ENCODE data around the gene MRTFB.

The MRTFB gene

DNA sequence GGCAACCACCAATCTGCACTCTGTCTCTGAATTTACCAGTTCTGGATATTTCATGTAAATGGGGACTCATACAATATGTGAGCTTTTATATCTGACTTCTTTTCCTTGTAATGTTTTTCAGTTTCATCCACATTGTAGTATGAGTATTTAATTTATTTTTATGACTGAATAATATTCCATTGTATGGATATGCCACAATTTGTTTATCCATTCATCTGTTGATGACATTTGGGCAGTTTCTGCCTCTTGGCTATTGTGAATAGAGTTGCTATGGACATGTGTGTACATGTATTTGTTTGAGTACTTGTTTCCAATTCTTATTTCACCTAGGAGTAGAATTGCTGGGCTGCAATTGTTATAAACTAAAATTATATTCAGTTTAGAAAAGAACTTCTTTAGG lies 126.9 kb downstream of the MRTFB start:
- H3K79me2 ChIP-seq (ENCODE audit: insufficient read depth, low read length): no peaks in the 10 kb centered on the region
- ATAC-seq (ENCODE audit: insufficient read depth, low read depth) (no peak), DNase-seq (no peak)
- H2AFZ ChIP-seq (ENCODE audit: low read depth, low read length): no peak overlapping the region
- no peaks in the 10 kb centered on the region for H3K9me3 ChIP-seq (ENCODE audit: insufficient read depth, low read length, severe bottlenecking)
- H3K27me3 ChIP-seq (ENCODE audit: insufficient read depth, low read length, poor library complexity): no peaks in the 10 kb centered on the region
- H3K4me3 ChIP-seq (ENCODE audit: low read depth in 1 of 2, low read length in 2 of 2): no peak overlapping the region
- H3K27ac ChIP-seq (ENCODE audit: low read length): no peak overlapping the region
- peaks cover 26% of the 10 kb centered on the region for H3K4me1 ChIP-seq (ENCODE audit: insufficient read depth, low read length)
- no peaks in the 10 kb centered on the region for H3K36me3 ChIP-seq (ENCODE audit: insufficient read depth, low read length)
- no peak overlapping the region for H3K9ac ChIP-seq (ENCODE audit: low read depth, low read length)
- no peak overlapping the region for H3K4me2 ChIP-seq (ENCODE audit: insufficient read depth, low read length)
- TF ChIP-seq, protein P1, sequence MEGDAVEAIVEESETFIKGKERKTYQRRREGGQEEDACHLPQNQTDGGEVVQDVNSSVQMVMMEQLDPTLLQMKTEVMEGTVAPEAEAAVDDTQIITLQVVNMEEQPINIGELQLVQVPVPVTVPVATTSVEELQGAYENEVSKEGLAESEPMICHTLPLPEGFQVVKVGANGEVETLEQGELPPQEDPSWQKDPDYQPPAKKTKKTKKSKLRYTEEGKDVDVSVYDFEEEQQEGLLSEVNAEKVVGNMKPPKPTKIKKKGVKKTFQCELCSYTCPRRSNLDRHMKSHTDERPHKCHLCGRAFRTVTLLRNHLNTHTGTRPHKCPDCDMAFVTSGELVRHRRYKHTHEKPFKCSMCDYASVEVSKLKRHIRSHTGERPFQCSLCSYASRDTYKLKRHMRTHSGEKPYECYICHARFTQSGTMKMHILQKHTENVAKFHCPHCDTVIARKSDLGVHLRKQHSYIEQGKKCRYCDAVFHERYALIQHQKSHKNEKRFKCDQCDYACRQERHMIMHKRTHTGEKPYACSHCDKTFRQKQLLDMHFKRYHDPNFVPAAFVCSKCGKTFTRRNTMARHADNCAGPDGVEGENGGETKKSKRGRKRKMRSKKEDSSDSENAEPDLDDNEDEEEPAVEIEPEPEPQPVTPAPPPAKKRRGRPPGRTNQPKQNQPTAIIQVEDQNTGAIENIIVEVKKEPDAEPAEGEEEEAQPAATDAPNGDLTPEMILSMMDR (IDR thresholded peaks at IDR 0.05; ENCODE audit: borderline replicate concordance, extremely low read depth, low read length, poor library complexity, severe bottlenecking): no peak
- no peak for TF ChIP-seq EZH2 (IDR thresholded peaks at IDR 0.05; ENCODE audit: borderline replicate concordance, low read depth, low read length, severe bottlenecking)
- H4K20me1 ChIP-seq (ENCODE audit: insufficient read depth, low read length): no peaks in the 10 kb centered on the region

GRCh38 chr16:14198572-14198971 lies 127.5 kb downstream of the MRTFB start:
- Histone ChIP-seq H3K27me3 (ENCODE audit: insufficient read depth, low read length, poor library complexity) (no peaks in the 10 kb centered on the region), H3K9me3 (ENCODE audit: insufficient read depth, low read length, severe bottlenecking) (no peaks in the 10 kb centered on the region), H2AFZ (ENCODE audit: low read depth, low read length) (no peak overlapping the region), H3K4me1 (ENCODE audit: insufficient read depth, low read length) (peaks cover 20% of the 10 kb centered on the region), H3K27ac (ENCODE audit: low read length) (no peak overlapping the region), H3K36me3 (ENCODE audit: insufficient read depth, low read length) (no peaks in the 10 kb centered on the region), H4K20me1 (ENCODE audit: insufficient read depth, low read length) (no peaks in the 10 kb centered on the region), H3K4me2 (ENCODE audit: insufficient read depth, low read length) (no peak overlapping the region), H3K79me2 (ENCODE audit: insufficient read depth, low read length) (no peaks in the 10 kb centered on the region), H3K9ac (ENCODE audit: low read depth, low read length) (no peak overlapping the region), H3K4me3 (ENCODE audit: low read depth in 1 of 2, low read length in 2 of 2) (no peak overlapping the region)
- TF ChIP-seq, protein P1 (IDR thresholded peaks at IDR 0.05; ENCODE audit: borderline replicate concordance, extremely low read depth, low read length, poor library complexity, severe bottlenecking): no peak
- no peak for TF ChIP-seq EZH2 (IDR thresholded peaks at IDR 0.05; ENCODE audit: borderline replicate concordance, low read depth, low read length, severe bottlenecking)
- DNase-seq (no peak), ATAC-seq (ENCODE audit: insufficient read depth, low read depth) (no peak)

DNA sequence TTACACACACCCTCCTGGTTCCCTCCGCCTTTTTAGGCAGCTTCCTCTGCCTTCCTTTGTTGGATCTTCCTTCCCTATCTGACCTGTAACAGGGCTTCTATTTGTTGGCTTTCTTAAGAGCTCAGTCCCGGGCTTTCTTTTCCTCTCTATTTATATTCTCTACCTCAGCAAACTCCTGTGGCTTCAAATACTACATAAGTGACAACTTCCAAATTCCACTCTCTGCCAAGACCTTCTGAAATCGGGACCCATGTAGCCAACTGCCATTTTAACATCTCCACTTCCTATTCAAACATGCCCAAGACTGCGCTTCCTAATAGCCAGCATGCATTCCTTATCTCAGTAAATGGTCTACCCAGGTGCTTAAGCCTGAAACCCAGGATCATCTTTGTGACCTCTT lies 128.1 kb downstream of the MRTFB start:
- H3K9me3 ChIP-seq (ENCODE audit: insufficient read depth, low read length, severe bottlenecking): no peaks in the 10 kb centered on the region
- ATAC-seq (ENCODE audit: insufficient read depth, low read depth) (no peak), DNase-seq (no peak)
- H3K4me2 ChIP-seq (ENCODE audit: insufficient read depth, low read length): no peak overlapping the region
- no peaks in the 10 kb centered on the region for H3K36me3 ChIP-seq (ENCODE audit: insufficient read depth, low read length)
- H3K27ac ChIP-seq (ENCODE audit: low read length): no peak overlapping the region
- H3K4me1 ChIP-seq (ENCODE audit: insufficient read depth, low read length): peaks cover 16% of the 10 kb centered on the region
- H3K79me2 ChIP-seq (ENCODE audit: insufficient read depth, low read length): no peaks in the 10 kb centered on the region
- TF ChIP-seq, protein P1 (IDR thresholded peaks at IDR 0.05; ENCODE audit: borderline replicate concordance, extremely low read depth, low read length, poor library complexity, severe bottlenecking): no peak
- no peak for TF ChIP-seq EZH2 (IDR thresholded peaks at IDR 0.05; ENCODE audit: borderline replicate concordance, low read depth, low read length, severe bottlenecking)
- H2AFZ ChIP-seq (ENCODE audit: low read depth, low read length): no peak overlapping the region
- no peak overlapping the region for H3K9ac ChIP-seq (ENCODE audit: low read depth, low read length)
- H4K20me1 ChIP-seq (ENCODE audit: insufficient read depth, low read length): no peaks in the 10 kb centered on the region
- H3K4me3 ChIP-seq (ENCODE audit: low read depth in 1 of 2, low read length in 2 of 2): no peak overlapping the region
- H3K27me3 ChIP-seq (ENCODE audit: insufficient read depth, low read length, poor library complexity): no peaks in the 10 kb centered on the region

GRCh38 chr16:14199624-14200023 lies 128.5 kb downstream of the MRTFB start:
- Histone ChIP-seq H3K4me3 (ENCODE audit: low read depth in 1 of 2, low read length in 2 of 2) (no peak overlapping the region), H3K27ac (ENCODE audit: low read length) (no peak overlapping the region), H3K27me3 (ENCODE audit: insufficient read depth, low read length, poor library complexity) (no peaks in the 10 kb centered on the region), H4K20me1 (ENCODE audit: insufficient read depth, low read length) (no peaks in the 10 kb centered on the region), H3K9ac (ENCODE audit: low read depth, low read length) (no peak overlapping the region), H3K4me1 (ENCODE audit: insufficient read depth, low read length) (peaks cover 16% of the 10 kb centered on the region), H3K9me3 (ENCODE audit: insufficient read depth, low read length, severe bottlenecking) (no peaks in the 10 kb centered on the region), H3K4me2 (ENCODE audit: insufficient read depth, low read length) (no peak overlapping the region), H2AFZ (ENCODE audit: low read depth, low read length) (no peak overlapping the region), H3K36me3 (ENCODE audit: insufficient read depth, low read length) (no peaks in the 10 kb centered on the region), H3K79me2 (ENCODE audit: insufficient read depth, low read length) (no peaks in the 10 kb centered on the region)
- TF ChIP-seq EZH2 (IDR thresholded peaks at IDR 0.05; ENCODE audit: borderline replicate concordance, low read depth, low read length, severe bottlenecking): no peak
- TF ChIP-seq, protein P1 (IDR thresholded peaks at IDR 0.05; ENCODE audit: borderline replicate concordance, extremely low read depth, low read length, poor library complexity, severe bottlenecking): no peak
- ATAC-seq (ENCODE audit: insufficient read depth, low read depth) (no peak), DNase-seq (no peak)
